IPS-11a (cell line): ENCODE results near the gene CT55.
"Not testable (repeated sequence)": the region's sequence is repeated elsewhere in the genome, so short reads cannot be mapped to it uniquely, and the experiment has no call there.

ENCODE experiments used
- H3K4me3 ChIP-seq: one replicate; pipeline ENCODE4 v1.5.1; 2013; ENCODE audit warnings: low read depth, low read length, control low read depth

The CT55 gene

GRCh38 chrX:135170877-135171519, at the start of gene CT55:
TSS of gene CT55 (minus strand) at chrX:135171398. CDS start at chrX:135171171, 227 bp downstream.
- no peak within 1 kb of the TSS for H3K4me3 ChIP-seq

- no peak overlapping the region for H3K4me3 ChIP-seq
These were observed 42.1 kb upstream of the CT55 start for GRCh38 chrX:135213200-135213844.

- H3K4me3 ChIP-seq = not testable (repeated sequence)
These were observed 35.2 kb upstream of the CT55 start for GRCh38 chrX:135206427-135206826.

GRCh38 chrX:135200297-135200696, 29.1 kb upstream of the CT55 start:
- H3K4me3 ChIP-seq = no peak overlapping the region

GRCh38 chrX:135194684-135195083, 23.5 kb upstream of the CT55 start:
- no peak overlapping the region for H3K4me3 ChIP-seq

- H3K4me3 ChIP-seq = no peak overlapping the region
These were observed 22.5 kb upstream of the CT55 start for GRCh38 chrX:135193740-135194139.

- H3K4me3 ChIP-seq = no peak overlapping the region
These were observed 20.6 kb upstream of the CT55 start for GRCh38 chrX:135191838-135192237.

GRCh38 chrX:135185795-135186443, 14.7 kb upstream of the CT55 start:
- H3K4me3 ChIP-seq = no peak overlapping the region

GRCh38 chrX:135178636-135179035, 7.4 kb upstream of the CT55 start:
- no peak overlapping the region for H3K4me3 ChIP-seq

- no peak overlapping the region for H3K4me3 ChIP-seq
These were observed 730 bp downstream of the CT55 start for GRCh38 chrX:135170468-135170867.

GRCh38 chrX:135169534-135169933, 1.7 kb downstream of the CT55 start:
- not testable (repeated sequence) for H3K4me3 ChIP-seq

GRCh38 chrX:135168486-135168885, 2.7 kb downstream of the CT55 start:
- H3K4me3 ChIP-seq = no peak overlapping the region

- not testable (repeated sequence) for H3K4me3 ChIP-seq
These were observed 16.5 kb downstream of the CT55 start for GRCh38 chrX:135154688-135155087.

GRCh38 chrX:135126145-135126544, 45.1 kb downstream of the CT55 start:
- H3K4me3 ChIP-seq = not testable (repeated sequence)

- H3K4me3 ChIP-seq = not testable (repeated sequence)
These were observed 51.1 kb downstream of the CT55 start, which contains the start of gene ETDB for GRCh38 chrX:135120056-135120576. TSS of gene ETDB (minus strand) at chrX:135120526. CDS start at chrX:135119261, 1,265 bp downstream.

GRCh38 chrX:135116064-135116463, 55.1 kb downstream of the CT55 start:
- H3K4me3 ChIP-seq = not testable (repeated sequence)

GRCh38 chrX:135114392-135114791, 56.8 kb downstream of the CT55 start:
- H3K4me3 ChIP-seq = no peak overlapping the region

GRCh38 chrX:135112743-135113142, 58.5 kb downstream of the CT55 start:
- no peak overlapping the region for H3K4me3 ChIP-seq

- no peak overlapping the region for H3K4me3 ChIP-seq
These were observed 59.0 kb downstream of the CT55 start for GRCh38 chrX:135112096-135112729.

- H3K4me3 ChIP-seq = no peak overlapping the region
These were observed 61.6 kb downstream of the CT55 start for GRCh38 chrX:135109554-135109953.
